Common myeloid progenitor, CD34-positive (primary cell): Measurements from ENCODE around the gene TUBB4B.

ENCODE experiments used
- CTCF ChIA-PET: fragments of 350-600 bp; sonication (Branson Sonifier 250); formaldehyde crosslinking; loops from one replicate; lab custom pipeline; 2021; ENCODE audit warnings: antibody characterized with exemption; lab: Charles Lee
- POLR2A ChIA-PET: fragments of 350-600 bp; sonication (Branson Sonifier 250); formaldehyde crosslinking; loops from one replicate; lab custom pipeline; 2021; ENCODE audit warnings: antibody characterized with exemption; lab: Charles Lee
- DNase-seq, 3 donors: peaks; one replicate each; pipeline versions ENCODE4 v3.0.0 to v3.0.0-alpha.2; 2013
- H3K27ac ChIP-seq, 2 experiments: 1 replicate in 1 of 2; 2 replicates in 1 of 2; pipeline ENCODE4 v1.7.0; 2013; ENCODE audit warnings: inconsistent platforms in 2 of 2, low read length in 2 of 2, mild to moderate bottlenecking in 2 of 2, low read depth in 1 of 2, moderate library complexity in 1 of 2; ENCODE audit not compliant: severe bottlenecking in 2 of 2, insufficient read depth in 1 of 2, poor library complexity in 1 of 2
- H3K27me3 ChIP-seq, 5 experiments: replicated peaks in 2 of 5; 1 replicate in 3 of 5; 2 replicates in 2 of 5; pipeline versions ENCODE4 v1.6.1 to v1.7.0; 2013; ENCODE audit warnings: low read length in 4 of 5, mild to moderate bottlenecking in 2 of 5, moderate library complexity in 2 of 5, inconsistent platforms in 1 of 5; ENCODE audit not compliant: insufficient read depth in 5 of 5, control insufficient read depth in 4 of 5
- H3K36me3 ChIP-seq, 4 experiments: 1 replicate in 2 of 4; 2 replicates in 2 of 4; pipeline versions ENCODE4 v1.6.1 to v1.7.0; 2013; ENCODE audit warnings: low read length in 3 of 4, control low read depth in 1 of 4, mild to moderate bottlenecking in 1 of 4; ENCODE audit not compliant: control insufficient read depth in 4 of 4, insufficient read depth in 4 of 4
- H3K4me1 ChIP-seq, 4 experiments: 1 replicate in 3 of 4; 2 replicates in 1 of 4; pipeline versions ENCODE4 v1.6.1 to v1.7.1; 2013; ENCODE audit warnings: low read length in 3 of 4, mild to moderate bottlenecking in 3 of 4, control low read depth in 1 of 4, inconsistent platforms in 1 of 4, moderate library complexity in 1 of 4; ENCODE audit not compliant: control insufficient read depth in 4 of 4, insufficient read depth in 4 of 4; ENCODE audit errors: control extremely low read depth in 1 of 4
- H3K4me3 ChIP-seq, 7 experiments: 1 replicate in 4 of 7; 2 replicates in 3 of 7; pipeline versions ENCODE4 v1.5.1 to v1.7.0; 2013; ENCODE audit warnings: mild to moderate bottlenecking in 7 of 7, low read length in 6 of 7, moderate library complexity in 6 of 7, inconsistent platforms in 2 of 7, low read depth in 2 of 7, control low read depth in 1 of 7; ENCODE audit not compliant: insufficient read depth in 4 of 7, control insufficient read depth in 1 of 7; ENCODE audit errors: extremely low read depth in 1 of 7
- H3K9me3 ChIP-seq, 5 experiments: 1 replicate in 4 of 5; 2 replicates in 1 of 5; pipeline versions ENCODE4 v1.6.1 to v1.7.1; 2013; ENCODE audit warnings: low read length in 4 of 5, mild to moderate bottlenecking in 2 of 5, inconsistent platforms in 1 of 5, low read depth in 1 of 5, moderate library complexity in 1 of 5; ENCODE audit not compliant: control insufficient read depth in 4 of 5, insufficient read depth in 2 of 5; ENCODE audit errors: control extremely low read depth in 1 of 5
- WGBS: methylation state at CpG from one replicate; pipeline ENCODE4 v1.1.5; 2013; ENCODE audit not compliant: insufficient coverage; 5-methylcytosine and 5-hydroxymethylcytosine counted together

The TUBB4B gene

DNA sequence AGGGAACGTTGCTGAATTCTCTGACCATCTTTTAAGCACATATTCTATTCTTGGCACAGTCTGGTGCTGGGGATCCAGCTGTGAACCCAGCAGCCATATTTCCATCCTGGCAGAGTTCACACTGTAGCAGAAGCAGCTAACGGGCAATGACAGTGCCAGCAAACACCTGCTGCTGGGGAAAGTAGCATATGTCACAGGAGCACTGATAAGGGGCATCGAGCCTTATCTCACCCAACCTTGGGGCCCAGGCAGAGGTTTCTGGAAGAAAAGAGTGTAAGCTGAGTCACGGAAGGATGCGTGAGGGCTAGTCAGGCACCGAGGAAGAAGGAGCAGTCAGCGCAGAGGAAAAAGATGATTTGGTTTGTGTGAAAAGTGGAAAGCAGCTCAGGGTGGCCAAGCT lies 34.5 kb upstream of the TUBB4B start:
- no peaks in the 10 kb centered on the region for H3K9me3 ChIP-seq
- no peaks in the 10 kb centered on the region for H3K27me3 ChIP-seq
- ChIA-PET POLR2A (interaction anchor here (0.6 to 1.2 kb wide), 2 partner anchors 18 to 19 kb away, joined by 3 to 4 read pairs; partner anchors contain the start of genes ANAPC2 and SSNA1), CTCF (interaction anchor here (0.9 to 1.5 kb wide), 3 partner anchors 10 to 91 kb away, joined by 4 to 5 read pairs (median 5); partner anchors contain the start of gene DPP7)
- H3K36me3 ChIP-seq = peaks cover 0 to 26% (median 7%) of the 10 kb centered on the region in 4 experiments
- H3K4me3 ChIP-seq = peak overlapping the region in 5 of 7 experiments; percentile 84 to 94 (median 92)
- peaks cover 10 to 40% (median 28%) of the 10 kb centered on the region in 4 experiments for H3K4me1 ChIP-seq
- H3K27ac ChIP-seq = peak overlapping the region; percentile 85 to 93
- 86% methylated on average over 5 of the region's 7 CpGs for WGBS
- no peak for DNase-seq

DNA sequence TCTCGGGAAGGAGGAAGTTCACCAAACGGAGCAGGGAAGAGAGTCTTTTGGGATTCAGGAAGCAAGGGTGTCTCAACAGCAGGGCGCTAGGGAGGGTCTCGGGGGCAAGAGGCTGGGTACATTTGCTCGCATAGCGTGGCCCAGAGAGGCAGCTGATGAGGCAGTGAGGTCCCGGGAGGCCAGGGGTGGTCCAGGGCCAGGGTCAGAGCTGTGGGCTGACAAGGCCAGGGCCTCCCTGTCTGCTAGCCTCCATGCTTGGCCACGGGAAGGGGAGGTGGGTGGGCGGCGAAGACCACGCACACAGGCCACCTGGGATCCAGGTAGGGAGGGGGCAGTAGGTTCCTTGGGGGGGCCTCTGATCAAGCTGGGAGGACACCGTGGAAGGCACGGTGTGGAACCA lies 29.6 kb upstream of the TUBB4B start:
- H3K9me3 ChIP-seq = no peaks in the 10 kb centered on the region
- H3K4me3 ChIP-seq = no peak overlapping the region
- 84% methylated on average over 11 of the region's 13 CpGs for WGBS
- H3K4me1 ChIP-seq = peaks cover under 1 to 9% (median 3%) of the 10 kb centered on the region in 4 experiments
- ChIA-PET POLR2A (no interaction called here), CTCF (interaction anchor here (0.5 kb wide), 1 partner anchor 424 kb away, joined by 3 read pairs; no protein-coding TSS in a partner anchor)
- peaks cover 0 to 64% (median 22%) of the 10 kb centered on the region in 4 experiments for H3K36me3 ChIP-seq
- DNase-seq = no peak
- H3K27me3 ChIP-seq = no peaks in the 10 kb centered on the region
- no peak overlapping the region for H3K27ac ChIP-seq

DNA sequence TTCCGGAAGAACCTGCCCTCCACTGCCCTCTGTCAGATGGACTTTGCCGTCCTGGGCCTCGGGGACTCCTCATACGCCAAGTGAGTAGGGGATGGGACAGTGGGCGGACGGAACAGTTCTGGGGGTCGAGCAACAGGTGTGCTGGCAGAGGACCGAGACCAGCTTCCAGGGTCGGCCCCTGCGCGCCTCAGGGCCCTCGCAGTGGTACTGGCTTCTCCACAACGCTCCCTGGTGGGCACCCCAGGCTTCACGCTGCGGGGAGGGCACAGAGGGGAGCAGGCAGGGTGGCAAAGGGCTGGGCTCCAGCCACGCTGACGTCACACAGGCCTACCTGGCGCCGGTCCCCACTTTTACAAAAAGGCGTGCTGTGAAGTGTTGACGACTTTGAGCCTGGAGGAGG lies 28.6 kb upstream of the TUBB4B start:
- DNase-seq = no peak
- H3K4me3 ChIP-seq = no peak overlapping the region
- no peak overlapping the region for H3K27ac ChIP-seq
- ChIA-PET POLR2A (no interaction called here), CTCF (no interaction called here)
- H3K4me1 ChIP-seq = no peaks in the 10 kb centered on the region
- H3K9me3 ChIP-seq = no peaks in the 10 kb centered on the region
- peaks cover 0 to 61% (median 22%) of the 10 kb centered on the region in 4 experiments for H3K36me3 ChIP-seq
- H3K27me3 ChIP-seq = no peaks in the 10 kb centered on the region
- 91% methylated on average over 20 of the region's 21 CpGs for WGBS

DNA sequence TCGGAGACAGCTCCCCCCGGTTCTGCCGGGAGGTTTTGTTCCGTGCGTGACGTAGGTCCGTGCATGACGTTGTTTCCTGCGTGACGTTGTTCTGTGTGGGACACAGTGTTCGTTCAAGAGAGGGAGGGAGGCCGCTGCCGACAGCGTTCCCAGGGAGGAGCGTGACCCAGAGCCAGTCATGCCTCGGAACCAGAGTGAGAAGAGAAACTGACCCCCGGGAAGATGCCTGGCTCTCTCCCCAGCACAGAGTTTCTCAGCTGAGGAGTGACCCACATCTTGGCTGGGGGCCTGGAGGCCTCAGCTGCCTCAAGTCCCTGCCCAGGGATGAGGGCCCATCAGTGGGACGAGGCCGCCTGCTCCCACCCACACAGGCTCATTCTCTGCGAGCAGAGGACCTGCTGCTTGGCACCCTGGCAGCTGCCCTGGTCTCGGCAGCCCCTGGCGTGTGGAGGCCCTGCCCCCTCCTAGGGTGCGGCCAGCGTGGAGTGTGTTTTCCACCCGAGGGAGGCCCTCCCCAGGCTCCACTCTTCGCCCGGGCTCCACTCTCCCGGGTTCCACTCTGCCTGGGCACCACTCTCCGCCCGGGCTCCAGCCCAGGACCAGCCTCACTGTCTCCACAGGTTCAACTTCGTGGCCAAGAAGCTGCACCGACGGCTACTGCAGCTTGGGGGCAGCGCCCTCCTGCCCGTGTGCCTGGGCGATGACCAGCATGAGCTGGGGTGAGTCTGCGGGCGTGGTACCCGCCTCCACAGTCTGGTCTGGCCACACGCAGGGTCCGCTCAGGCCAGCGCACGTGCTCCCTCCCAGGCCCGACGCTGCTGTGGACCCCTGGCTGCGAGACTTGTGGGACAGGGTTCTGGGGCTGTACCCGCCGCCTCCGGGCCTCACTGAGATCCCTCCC lies 27.7 kb upstream of the TUBB4B start:
- no peaks in the 10 kb centered on the region for H3K27me3 ChIP-seq
- ChIA-PET POLR2A (no interaction called here), CTCF (interaction anchor here (1.0 to 1.1 kb wide), 2 partner anchors 24 to 36 kb away, joined by 3 read pairs; no protein-coding TSS in a partner anchor)
- WGBS = 95% methylated on average over 49 of the region's 49 CpGs
- DNase-seq = no peak
- no peak overlapping the region for H3K27ac ChIP-seq
- no peak overlapping the region for H3K4me3 ChIP-seq
- H3K4me1 ChIP-seq = no peaks in the 10 kb centered on the region
- H3K36me3 ChIP-seq = peaks cover 0 to 61% (median 22%) of the 10 kb centered on the region in 4 experiments
- H3K9me3 ChIP-seq = no peaks in the 10 kb centered on the region

DNA sequence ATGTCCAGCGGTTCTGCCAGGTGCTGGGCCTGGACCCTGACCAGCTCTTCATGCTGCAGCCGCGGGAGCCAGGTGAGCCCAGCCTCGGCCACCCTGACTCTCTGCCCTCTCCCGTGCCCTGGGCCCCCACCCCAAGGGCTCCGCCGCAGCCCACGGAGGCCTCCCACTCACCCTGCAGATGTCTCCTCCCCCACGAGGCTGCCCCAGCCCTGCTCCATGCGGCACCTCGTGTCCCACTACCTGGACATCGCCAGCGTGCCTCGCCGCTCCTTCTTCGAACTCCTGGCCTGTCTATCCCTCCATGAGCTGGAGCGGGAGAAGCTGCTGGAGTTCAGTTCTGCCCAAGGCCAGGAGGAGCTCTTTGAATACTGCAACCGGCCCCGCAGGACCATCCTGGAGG lies 26.5 kb upstream of the TUBB4B start:
- H3K4me3 ChIP-seq = no peak overlapping the region
- CTCF ChIA-PET = no interaction called here
- POLR2A ChIA-PET = interaction anchor here (1.0 kb wide), 1 partner anchor 13 kb away, joined by 3 read pairs; the partner anchor contains the start of gene RNF224
- H3K9me3 ChIP-seq = no peaks in the 10 kb centered on the region
- DNase-seq = no peak
- no peak overlapping the region for H3K27ac ChIP-seq
- peaks cover 0 to 60% (median 17%) of the 10 kb centered on the region in 4 experiments for H3K36me3 ChIP-seq
- H3K4me1 ChIP-seq = peaks cover 0 to 2% (median 0%) of the 10 kb centered on the region in 4 experiments
- no peaks in the 10 kb centered on the region for H3K27me3 ChIP-seq
- WGBS = 97% methylated on average over 18 of the region's 19 CpGs

DNA sequence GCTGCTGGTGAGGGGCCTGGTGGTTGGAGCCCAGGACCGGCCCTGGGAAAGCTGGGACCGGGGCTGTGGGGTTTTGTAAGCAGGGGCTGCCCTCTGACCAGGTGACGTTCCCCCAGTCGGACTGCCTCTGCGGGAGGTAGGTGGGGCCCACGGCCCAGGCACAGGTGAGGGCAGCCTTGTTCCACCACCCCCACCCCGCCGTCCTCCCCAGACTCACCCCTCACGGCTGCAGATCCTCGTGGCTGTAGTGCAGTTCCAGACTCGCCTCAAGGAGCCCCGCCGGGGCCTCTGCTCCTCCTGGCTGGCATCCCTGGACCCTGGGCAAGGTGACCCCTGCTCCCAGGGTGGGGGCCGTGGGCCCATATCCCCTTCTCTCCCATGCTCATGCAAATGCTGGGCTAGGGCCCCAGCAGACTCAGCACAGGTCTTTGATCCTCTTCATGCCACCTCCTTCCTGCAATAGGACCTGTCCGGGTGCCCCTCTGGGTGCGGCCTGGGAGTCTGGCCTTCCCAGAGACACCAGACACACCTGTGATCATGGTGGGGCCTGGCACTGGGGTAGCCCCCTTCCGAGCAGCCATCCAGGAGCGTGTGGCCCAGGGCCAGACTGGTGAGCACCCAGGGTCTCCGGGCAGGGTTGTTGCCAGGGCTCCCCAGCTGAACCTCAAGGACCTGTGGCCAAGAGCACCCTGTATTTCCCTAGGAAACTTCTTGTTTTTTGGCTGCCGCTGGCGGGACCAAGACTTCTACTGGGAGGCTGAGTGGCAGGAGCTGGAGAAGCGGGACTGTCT lies 25.7 kb upstream of the TUBB4B start:
- Histone ChIP-seq H3K36me3 (peaks cover 0 to 55% (median 17%) of the 10 kb centered on the region in 4 experiments), H3K4me1 (peaks cover 0 to 2% (median 0%) of the 10 kb centered on the region in 4 experiments), H3K27me3 (no peaks in the 10 kb centered on the region), H3K27ac (no peak overlapping the region), H3K9me3 (no peaks in the 10 kb centered on the region), H3K4me3 (no peak overlapping the region)
- WGBS = 96% methylated on average over 20 of the region's 22 CpGs
- ChIA-PET CTCF (interaction anchor here (1.0 to 1.1 kb wide), 2 partner anchors 11 to 44 kb away, joined by 3 to 5 read pairs; no protein-coding TSS in a partner anchor), POLR2A (interaction anchor here (1.0 kb wide), 1 partner anchor 12 kb away, joined by 3 read pairs; the partner anchor contains the start of gene RNF224)
- no peak for DNase-seq
